ENCODE data around the gene HILPDA.

HILPDA gene

GRCh38 chr7:128409596-128410450, 45.9 kb upstream of the HILPDA start, which contains the start of gene IMPDH1:
Gene IMPDH1, minus strand, starts transcription at chr7:128409982. Its CDS starts 81 bp downstream, at chr7:128409901.
- peak; percentile 98 for DNase-seq (ENCODE audit: low spot score)
- no peak for TF ChIP-seq CTCF (IDR thresholded peaks at IDR 0.05; ENCODE audit: extremely low read depth, missing control alignments)

GRCh38 chr7:128410451-128410753, 45.3 kb upstream of the HILPDA start:
- DNase-seq (ENCODE audit: low spot score), result no peak
- no peak for TF ChIP-seq CTCF (IDR thresholded peaks at IDR 0.05; ENCODE audit: extremely low read depth, missing control alignments)

DNA sequence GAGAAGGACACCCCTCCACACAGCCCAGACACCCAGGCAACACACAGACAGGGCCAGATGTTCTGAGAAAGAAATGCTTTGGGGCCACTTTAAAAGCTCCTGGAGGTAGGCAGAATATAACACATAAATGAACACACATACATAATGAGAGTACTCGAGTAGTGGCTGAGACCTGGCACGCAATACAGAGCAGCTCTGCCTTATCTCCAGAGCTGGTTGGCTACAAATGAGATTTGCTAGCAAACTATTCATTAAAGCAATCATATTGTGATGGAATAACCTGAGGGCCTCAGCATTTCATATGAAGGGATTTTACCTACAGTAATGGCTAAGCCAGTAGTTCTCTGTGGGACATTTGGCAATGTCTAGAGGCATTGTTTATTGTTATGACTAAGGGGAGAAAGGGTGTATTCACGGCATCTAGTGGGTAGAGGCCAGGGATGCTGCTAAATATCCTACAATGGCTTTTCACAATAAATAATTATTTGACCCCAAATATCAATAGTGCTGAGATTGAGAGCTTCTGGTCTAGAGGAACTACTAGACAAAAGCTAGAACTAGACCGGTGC, 40.4 kb upstream of the HILPDA start:
- TF ChIP-seq CTCF (IDR thresholded peaks at IDR 0.05; ENCODE audit: extremely low read depth, missing control alignments), result no peak
- DNase-seq (ENCODE audit: low spot score), result no peak

- TF ChIP-seq CTCF (IDR thresholded peaks at IDR 0.05; ENCODE audit: extremely low read depth, missing control alignments), result no peak
- no peak for DNase-seq (ENCODE audit: low spot score)
Measured at GRCh38 chr7:128417071-128417470, 38.6 kb upstream of the HILPDA start.

- DNase-seq (ENCODE audit: low spot score), result no peak
- no peak for TF ChIP-seq CTCF (IDR thresholded peaks at IDR 0.05; ENCODE audit: extremely low read depth, missing control alignments)
Measured at GRCh38 chr7:128419257-128419656, 36.4 kb upstream of the HILPDA start.

GRCh38 chr7:128420773-128421172, 34.9 kb upstream of the HILPDA start:
- TF ChIP-seq CTCF (IDR thresholded peaks at IDR 0.05; ENCODE audit: extremely low read depth, missing control alignments), result no peak
- no peak for DNase-seq (ENCODE audit: low spot score)

- DNase-seq (ENCODE audit: low spot score), result no peak
- TF ChIP-seq CTCF (IDR thresholded peaks at IDR 0.05; ENCODE audit: extremely low read depth, missing control alignments), result no peak
Measured at GRCh38 chr7:128421384-128421783, 34.3 kb upstream of the HILPDA start.

Measured in GM20000 (cell line).